ENCODE results near the gene INPP1. TPM values are rescaled to one million over a fixed set of nuclear protein-coding genes. Genes with fewer than 3 reads are reported as not detected.

Gene INPP1
- polyA plus RNA-seq, 1 of the 3 experiments (the other 2 are of a cell fraction) = 6.4 TPM

- CTCF ChIA-PET = interaction anchor here (1.2 to 1.4 kb wide), 2 partner anchors 17 to 19 kb away, joined by 3 read pairs; no protein-coding TSS in a partner anchor
These were observed 59.7 kb downstream of the INPP1 start for GRCh38 chr2:190402986-190403603.

DNA sequence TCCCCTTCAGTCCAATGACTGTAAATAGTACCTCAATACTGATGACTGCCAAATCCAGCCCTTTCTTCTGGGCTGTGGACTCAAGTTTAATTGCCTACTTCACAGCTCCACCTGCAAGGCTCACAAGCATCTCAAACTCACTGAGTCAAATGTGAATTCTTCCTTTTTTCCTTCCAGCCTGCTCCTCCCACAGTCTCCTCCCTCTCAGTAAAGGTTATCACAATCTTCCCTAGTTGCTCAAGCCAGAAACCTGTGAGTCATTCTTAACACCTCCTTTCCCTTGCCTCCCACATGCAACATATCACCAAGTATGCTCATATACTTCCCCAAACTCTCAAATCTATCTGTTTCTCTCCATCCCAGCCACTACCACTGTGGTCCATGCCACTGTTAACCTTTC is 61.1 kb downstream of the INPP1 start:
- Histone ChIP-seq H3F3A (replicated peaks; ENCODE audit: insufficient read depth) (peaks cover 4% of the 10 kb centered on the region), H3K9me2 (no peaks in the 10 kb centered on the region), H3K79me2 (ENCODE audit: insufficient read depth) (no peaks in the 10 kb centered on the region), H3K4me1 (ENCODE audit: control insufficient read depth in 1 of 2, insufficient read depth in 2 of 2, low read depth in 1 of 2, low read length in 1 of 2) (peaks cover 0 to 10% of the 10 kb centered on the region in 2 experiments; a peak in 2 of 4 replicates), H2AFZ (ENCODE audit: low read depth) (no peak overlapping the region), H3K27ac (ENCODE audit: low read depth in 2 of 2, low read length in 1 of 2) (no peak overlapping the region), H3K4me3 (ENCODE audit: low read depth in 2 of 2, low read length in 1 of 2) (no peak overlapping the region), H3K9ac (no peak overlapping the region), H3K36me3 (replicated peaks in 1 of 2; ENCODE audit: control insufficient read depth in 1 of 2, insufficient read depth in 2 of 2, low read length in 1 of 2) (no peaks in the 10 kb centered on the region), H3K9me3 (no peaks in the 10 kb centered on the region), H4K20me1 (ENCODE audit: insufficient read depth) (no peaks in the 10 kb centered on the region), H3K27me3 (ENCODE audit: insufficient read depth) (no peaks in the 10 kb centered on the region), H3K4me2 (no peak overlapping the region)
- no peak for TF ChIP-seq YY1 (IDR thresholded peaks at IDR 0.05; ENCODE audit: low read depth)
- TF ChIP-seq SMC3 (IDR thresholded peaks at IDR 0.05; ENCODE audit: low read depth, low read length) = no peak
- ChIA-PET POLR2A (no interaction called here), CTCF (interaction anchor here (0.6 to 1.4 kb wide), 4 partner anchors 15 to 60 kb away, joined by 3 to 4 read pairs (median 3); no protein-coding TSS in a partner anchor)
- no peak for DNase-seq

More at GRCh38 chr2:190402986-190403603, 59.7 kb downstream of the INPP1 start:
- H3K9ac ChIP-seq = no peak overlapping the region
- no peak for TF ChIP-seq ELF1 (IDR thresholded peaks at IDR 0.05)
- TF ChIP-seq MAX (IDR thresholded peaks at IDR 0.05; ENCODE audit: low read depth) = no peak
- TF ChIP-seq EZH2phosphoT487 (IDR thresholded peaks at IDR 0.05; ENCODE audit: borderline replicate concordance, low read depth) = no peak
- TF ChIP-seq JUND (IDR thresholded peaks at IDR 0.05) = no peak
- no peak for TF ChIP-seq NRF1 (IDR thresholded peaks at IDR 0.05; ENCODE audit: low read depth, low read length)
- TF ChIP-seq RAD21 (IDR thresholded peaks at IDR 0.05; ENCODE audit: low read length) = no peak
- TF ChIP-seq CTCF (IDR thresholded peaks at IDR 0.05) = no peak
- TF ChIP-seq SIN3A (IDR thresholded peaks at IDR 0.05; ENCODE audit: borderline replicate concordance, low read depth, low read length) = no peak
- no peaks in the 10 kb centered on the region for H3K9me2 ChIP-seq
- H3K36me3 ChIP-seq (replicated peaks in 1 of 2; ENCODE audit: control insufficient read depth in 1 of 2, insufficient read depth in 2 of 2, low read length in 1 of 2) = no peaks in the 10 kb centered on the region
- 50% methylated on average over 4 of the region's 5 CpGs for WGBS (ENCODE audit: low lambda C conversion rate)
- no peaks in the 10 kb centered on the region for H3K9me3 ChIP-seq
- no peak for DNase-seq
- H3K4me2 ChIP-seq = no peak overlapping the region
- H3K4me1 ChIP-seq (ENCODE audit: control insufficient read depth in 1 of 2, insufficient read depth in 2 of 2, low read depth in 1 of 2, low read length in 1 of 2) = peaks cover 0 to 4% of the 10 kb centered on the region in 2 experiments; a peak in 1 of 4 replicates
- POLR2A ChIA-PET = no interaction called here
- H3F3A ChIP-seq (replicated peaks; ENCODE audit: insufficient read depth) = peaks cover 4% of the 10 kb centered on the region
- no peak overlapping the region for H2AFZ ChIP-seq (ENCODE audit: low read depth)
- H3K4me3 ChIP-seq (ENCODE audit: low read depth in 2 of 2, low read length in 1 of 2) = no peak overlapping the region
- H3K79me2 ChIP-seq (ENCODE audit: insufficient read depth) = no peaks in the 10 kb centered on the region
- no peaks in the 10 kb centered on the region for H3K27me3 ChIP-seq (ENCODE audit: insufficient read depth)
- H3K27ac ChIP-seq (ENCODE audit: low read depth in 2 of 2, low read length in 1 of 2) = no peak overlapping the region
- H4K20me1 ChIP-seq (ENCODE audit: insufficient read depth) = no peaks in the 10 kb centered on the region
